WTC11 (cell line): ENCODE data around the gene RTF1.

Experiments used
- ATF1 ChIP-seq: sonication (generic); formaldehyde crosslinking; IDR thresholded peaks from 2 replicates; pipeline ENCODE4 v1.8.1; 2023; ENCODE audit warnings: mild to moderate bottlenecking, moderate library complexity, missing genetic modification reagents
- ATF3 ChIP-seq: sonication (generic); formaldehyde crosslinking; conservative IDR thresholded peaks from 2 replicates; pipeline ENCODE4 v1.8.1; 2022; ENCODE audit warnings: mild to moderate bottlenecking, missing genetic modification reagents
- FOXK1 ChIP-seq: sonication (generic); formaldehyde crosslinking; IDR thresholded peaks from 2 replicates; pipeline ENCODE4 v1.8.0; 2022; ENCODE audit warnings: mild to moderate bottlenecking, moderate library complexity, missing genetic modification reagents
- FOXP1 ChIP-seq: sonication (generic); formaldehyde crosslinking; IDR thresholded peaks from 2 replicates; pipeline ENCODE4 v1.8.0; 2022; ENCODE audit warnings: missing genetic modification reagents, mild to moderate bottlenecking, moderate library complexity, borderline replicate concordance
- NR3C1 ChIP-seq: sonication (generic); formaldehyde crosslinking; conservative IDR thresholded peaks from 2 replicates; pipeline ENCODE4 v1.8.1; 2023; ENCODE audit warnings: low read depth, mild to moderate bottlenecking, missing genetic modification reagents
- SMAD3 ChIP-seq: sonication (generic); formaldehyde crosslinking; IDR thresholded peaks from 2 replicates; pipeline ENCODE4 v1.8.0; 2022; ENCODE audit warnings: missing genetic modification reagents, mild to moderate bottlenecking, borderline replicate concordance
- ZNF138 ChIP-seq: sonication (generic); formaldehyde crosslinking; conservative IDR thresholded peaks from 2 replicates; pipeline ENCODE4 v1.8.1; 2022; ENCODE audit warnings: mild to moderate bottlenecking, moderate library complexity, missing genetic modification reagents
- ZNF416 ChIP-seq: fragments of 250-450 bp; sonication (Bioruptor Pico); IDR thresholded peaks from 2 replicates; pipeline ENCODE4 v1.9.0; 2021; ENCODE audit warnings: mild to moderate bottlenecking, inconsistent platforms
- TF ChIP-seq, protein P1 (sequence below): sonication (generic); formaldehyde crosslinking; IDR thresholded peaks from 2 replicates; pipeline ENCODE4 v1.8.0; 2022; ENCODE audit warnings: mild to moderate bottlenecking, missing genetic modification reagents
- TF ChIP-seq, protein P2 (sequence below): fragments of 200-600 bp; IDR thresholded peaks from 2 replicates; pipeline ENCODE4 v1.8.0; 2022; ENCODE audit warnings: antibody characterized with exemption
- TF ChIP-seq, protein P3 (sequence below): fragments of 250-450 bp; sonication (Bioruptor Pico); IDR thresholded peaks from 2 replicates; pipeline ENCODE4 v2.1.2; 2022; ENCODE audit warnings: mild to moderate bottlenecking, moderate library complexity
- TF ChIP-seq, protein P4 (sequence below): sonication (generic); formaldehyde crosslinking; IDR thresholded peaks from 2 replicates; pipeline ENCODE4 v1.8.0; 2023; ENCODE audit warnings: missing genetic modification reagents

GRCh38 chr15:41437448-41437847 lies 20.6 kb downstream of the RTF1 start:
- TF ChIP-seq FOXP1 = no peak
- TF ChIP-seq, protein P1, sequence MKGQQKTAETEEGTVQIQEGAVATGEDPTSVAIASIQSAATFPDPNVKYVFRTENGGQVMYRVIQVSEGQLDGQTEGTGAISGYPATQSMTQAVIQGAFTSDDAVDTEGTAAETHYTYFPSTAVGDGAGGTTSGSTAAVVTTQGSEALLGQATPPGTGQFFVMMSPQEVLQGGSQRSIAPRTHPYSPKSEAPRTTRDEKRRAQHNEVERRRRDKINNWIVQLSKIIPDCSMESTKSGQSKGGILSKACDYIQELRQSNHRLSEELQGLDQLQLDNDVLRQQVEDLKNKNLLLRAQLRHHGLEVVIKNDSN = no peak
- TF ChIP-seq, protein P2, sequence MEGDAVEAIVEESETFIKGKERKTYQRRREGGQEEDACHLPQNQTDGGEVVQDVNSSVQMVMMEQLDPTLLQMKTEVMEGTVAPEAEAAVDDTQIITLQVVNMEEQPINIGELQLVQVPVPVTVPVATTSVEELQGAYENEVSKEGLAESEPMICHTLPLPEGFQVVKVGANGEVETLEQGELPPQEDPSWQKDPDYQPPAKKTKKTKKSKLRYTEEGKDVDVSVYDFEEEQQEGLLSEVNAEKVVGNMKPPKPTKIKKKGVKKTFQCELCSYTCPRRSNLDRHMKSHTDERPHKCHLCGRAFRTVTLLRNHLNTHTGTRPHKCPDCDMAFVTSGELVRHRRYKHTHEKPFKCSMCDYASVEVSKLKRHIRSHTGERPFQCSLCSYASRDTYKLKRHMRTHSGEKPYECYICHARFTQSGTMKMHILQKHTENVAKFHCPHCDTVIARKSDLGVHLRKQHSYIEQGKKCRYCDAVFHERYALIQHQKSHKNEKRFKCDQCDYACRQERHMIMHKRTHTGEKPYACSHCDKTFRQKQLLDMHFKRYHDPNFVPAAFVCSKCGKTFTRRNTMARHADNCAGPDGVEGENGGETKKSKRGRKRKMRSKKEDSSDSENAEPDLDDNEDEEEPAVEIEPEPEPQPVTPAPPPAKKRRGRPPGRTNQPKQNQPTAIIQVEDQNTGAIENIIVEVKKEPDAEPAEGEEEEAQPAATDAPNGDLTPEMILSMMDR = no peak
- no peak for TF ChIP-seq ZNF416 (CRISPR knock-in tag)
- no peak for TF ChIP-seq FOXK1 (CRISPR knock-in tag)
- no peak for TF ChIP-seq ATF3 (CRISPR knock-in tag)
- no peak for TF ChIP-seq NR3C1 (CRISPR knock-in tag)
- TF ChIP-seq, protein P3, sequence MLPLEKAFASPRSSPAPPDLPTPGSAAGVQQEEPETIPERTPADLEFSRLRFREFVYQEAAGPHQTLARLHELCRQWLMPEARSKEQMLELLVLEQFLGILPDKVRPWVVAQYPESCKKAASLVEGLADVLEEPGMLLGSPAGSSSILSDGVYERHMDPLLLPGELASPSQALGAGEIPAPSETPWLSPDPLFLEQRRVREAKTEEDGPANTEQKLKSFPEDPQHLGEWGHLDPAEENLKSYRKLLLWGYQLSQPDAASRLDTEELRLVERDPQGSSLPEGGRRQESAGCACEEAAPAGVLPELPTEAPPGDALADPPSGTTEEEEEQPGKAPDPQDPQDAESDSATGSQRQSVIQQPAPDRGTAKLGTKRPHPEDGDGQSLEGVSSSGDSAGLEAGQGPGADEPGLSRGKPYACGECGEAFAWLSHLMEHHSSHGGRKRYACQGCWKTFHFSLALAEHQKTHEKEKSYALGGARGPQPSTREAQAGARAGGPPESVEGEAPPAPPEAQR = no peak
- no peak for TF ChIP-seq ATF1
- no peak for TF ChIP-seq SMAD3
- TF ChIP-seq ZNF138 (CRISPR knock-in tag) = no peak
- TF ChIP-seq, protein P4, sequence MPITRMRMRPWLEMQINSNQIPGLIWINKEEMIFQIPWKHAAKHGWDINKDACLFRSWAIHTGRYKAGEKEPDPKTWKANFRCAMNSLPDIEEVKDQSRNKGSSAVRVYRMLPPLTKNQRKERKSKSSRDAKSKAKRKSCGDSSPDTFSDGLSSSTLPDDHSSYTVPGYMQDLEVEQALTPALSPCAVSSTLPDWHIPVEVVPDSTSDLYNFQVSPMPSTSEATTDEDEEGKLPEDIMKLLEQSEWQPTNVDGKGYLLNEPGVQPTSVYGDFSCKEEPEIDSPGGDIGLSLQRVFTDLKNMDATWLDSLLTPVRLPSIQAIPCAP (CRISPR knock-in tag) = no peak
